SHP77 treated with DMSO at 0.1 percent for 48 hours (cell line): Measurements from ENCODE around the gene CPNE9.

Experiments used
- DNase-seq: peaks from one replicate; lab custom pipeline; 2025; lab: John Stamatoyannopoulos, UW

The CPNE9 gene

GRCh38 chr3:9778143-9779074 lies 74.8 kb downstream of the CPNE9 start:
- DNase-seq = no peak

- DNase-seq = no peak
Observed at GRCh38 chr3:9779075-9779593, 75.5 kb downstream of the CPNE9 start.
